HepG2 (cell line): ENCODE data around the gene ATP9A. TPM values are rescaled to one million over a fixed set of nuclear protein-coding genes. Genes with fewer than 3 reads are reported as not detected.
A peak's percentile ranks its signal among the peaks of the same experiment; 100 is the strongest.

ENCODE experiments used
- ARNT2 ChIP-seq: sonication (generic); formaldehyde crosslinking; IDR thresholded peaks from 2 replicates; pipeline ENCODE4 v1.8.0; 2022; ENCODE audit warnings: mild to moderate bottlenecking, low read depth, missing genetic modification reagents, moderate library complexity
- CEBPG ChIP-seq: IDR thresholded peaks from 2 replicates; pipeline ENCODE4 v1.6.1; 2016
- ELF1 ChIP-seq: sonication (generic); formaldehyde crosslinking; IDR thresholded peaks from 2 replicates; pipeline ENCODE4 v1.4.0; 2020; ENCODE audit warnings: missing genetic modification reagents
- GLI4 ChIP-seq: sonication (generic); formaldehyde crosslinking; IDR thresholded peaks from 2 replicates; pipeline ENCODE4 v1.5.1; 2020; ENCODE audit warnings: missing genetic modification reagents, mild to moderate bottlenecking, moderate library complexity, borderline replicate concordance
- HNRNPK ChIP-seq: fragments of 200-400 bp; formaldehyde crosslinking; IDR thresholded peaks from 2 replicates; pipeline ENCODE4 v1.6.1; 2018; ENCODE audit warnings: low read length, low read depth, moderate library complexity, mild to moderate bottlenecking; ENCODE audit not compliant: poor library complexity, severe bottlenecking
- IRX3 ChIP-seq: sonication (generic); formaldehyde crosslinking; IDR thresholded peaks from 2 replicates; pipeline ENCODE4 v1.8.1; 2023; ENCODE audit warnings: mild to moderate bottlenecking, low read depth, missing genetic modification reagents, borderline replicate concordance
- KDM6A ChIP-seq: IDR thresholded peaks from 2 replicates; pipeline ENCODE4 v1.6.1; 2016; ENCODE audit warnings: low read depth
- KLF16 ChIP-seq, 2 experiments: sonication (generic) in 1 of 2; formaldehyde crosslinking in 1 of 2; IDR thresholded peaks; 2 replicates each; pipeline versions ENCODE4 v1.6.1 to v1.8.0; 2016 to 2023; ENCODE audit warnings: missing genetic modification reagents in 2 of 2, missing compliant biosample characterization in 1 of 2
- KMT2A ChIP-seq: sonication (generic); formaldehyde crosslinking; IDR thresholded peaks from 2 replicates; pipeline ENCODE4 v1.4.0; 2020; ENCODE audit warnings: missing genetic modification reagents
- MNT ChIP-seq: fragments of 450-650 bp; IDR thresholded peaks from 2 replicates; pipeline ENCODE4 v1.6.1; 2016
- NRL ChIP-seq: sonication (generic); formaldehyde crosslinking; IDR thresholded peaks from 2 replicates; pipeline ENCODE4 v1.5.0; 2020; ENCODE audit warnings: missing genetic modification reagents, mild to moderate bottlenecking, moderate library complexity, borderline replicate concordance
- PRDM10 ChIP-seq: sonication (generic); formaldehyde crosslinking; IDR thresholded peaks from 2 replicates; pipeline ENCODE4 v1.4.0; 2020; ENCODE audit warnings: low read depth, missing genetic modification reagents
- SMC3 ChIP-seq: IDR thresholded peaks from 2 replicates; pipeline ENCODE4 v1.6.1; 2011; ENCODE audit warnings: low read length, improper control_type of control experiment
- TBP ChIP-seq: sonication (generic); formaldehyde crosslinking; IDR thresholded peaks from 2 replicates; pipeline ENCODE4 v1.5.0; 2020; ENCODE audit warnings: missing genetic modification reagents
- TFDP2 ChIP-seq: sonication (generic); formaldehyde crosslinking; IDR thresholded peaks from 2 replicates; pipeline ENCODE4 v1.4.0; 2020; ENCODE audit warnings: missing genetic modification reagents
- ZBTB8A ChIP-seq: sonication (generic); formaldehyde crosslinking; IDR thresholded peaks from 2 replicates; pipeline ENCODE4 v1.4.0; 2020; ENCODE audit warnings: mild to moderate bottlenecking, low read depth, missing genetic modification reagents, borderline replicate concordance
- ZFP82 ChIP-seq: sonication (generic); formaldehyde crosslinking; IDR thresholded peaks from 2 replicates; pipeline ENCODE4 v1.5.1; 2020; ENCODE audit warnings: mild to moderate bottlenecking, missing genetic modification reagents, borderline replicate concordance
- ZNF12 ChIP-seq: sonication (generic); formaldehyde crosslinking; IDR thresholded peaks from 2 replicates; pipeline ENCODE4 v1.5.0; 2020; ENCODE audit warnings: missing genetic modification reagents
- ZNF296 ChIP-seq: sonication (generic); formaldehyde crosslinking; conservative IDR thresholded peaks from 2 replicates; pipeline ENCODE4 v1.5.0; 2020; ENCODE audit warnings: mild to moderate bottlenecking, missing genetic modification reagents
- ZNF691 ChIP-seq: sonication (generic); formaldehyde crosslinking; IDR thresholded peaks from 2 replicates; pipeline ENCODE4 v1.4.0; 2020; ENCODE audit warnings: missing genetic modification reagents, low read depth, mild to moderate bottlenecking, borderline replicate concordance
- ZNF773 ChIP-seq: sonication (generic); formaldehyde crosslinking; IDR thresholded peaks from 2 replicates; pipeline ENCODE4 v1.4.0; 2020; ENCODE audit warnings: missing genetic modification reagents, borderline replicate concordance
- polyA plus RNA-seq, 8 experiments: library from polyadenylated mRNA; depleted of rRNA in 3 of 8; stranded (reverse) in 7 of 8; unstranded in 1 of 8; fragments of >200 nt; fragmentation: Illumina TruSeq in 4 of 8; extraction: Trizol in 4 of 8; gene quantifications; 2 replicates each; pipeline versions ENCODE4 v1.2.1 to v1.2.3, GENCODE V29; 2011 to 2016; ENCODE audit warnings: low read depth in 4 of 8, missing spikeins in 1 of 8, mixed read lengths in 1 of 8; ENCODE audit not compliant: insufficient read depth in 1 of 8
- total RNA-seq, 5 experiments: library from RNA; depleted of rRNA; stranded (reverse); fragments of >200 nt; fragmentation: Illumina TruSeq; extraction: Trizol; gene quantifications; 2 replicates each; pipeline ENCODE4 v1.2.3, GENCODE V29; 2016; ENCODE audit warnings: low read depth in 1 of 5

The ATP9A gene
- total and polyA plus RNA-seq, 2 of the 13 experiments (the other 11 are each of a cell fraction or from before 2014, with no cell fraction given) = 11.8 to 18.5 TPM

- TF ChIP-seq TFDP2 (CRISPR knock-in tag) = peak; percentile 44; the same call in 1 of the 2 replicates
- peak; percentile 78; the same call in 1 of the 2 replicates for TF ChIP-seq ZNF691
- peak; percentile 91 for TF ChIP-seq NRL (CRISPR knock-in tag)
- TF ChIP-seq ZNF296 (CRISPR knock-in tag) = no peak
- TF ChIP-seq GLI4 (CRISPR knock-in tag) = no peak
- TF ChIP-seq CEBPG (CRISPR knock-in tag) = peak; percentile 30; the same call in 1 of the 2 replicates
- peak; percentile 25 for TF ChIP-seq HNRNPK
- TF ChIP-seq ARNT2 (CRISPR knock-in tag) = peak; percentile 86
- 0 out of 2 replicates have a peak, but pooled peaks have one; percentile 40 for TF ChIP-seq PRDM10 (CRISPR knock-in tag)
- TF ChIP-seq ZFP82 (CRISPR knock-in tag) = peak; percentile 66; the same call in 1 of the 2 replicates
- no peak for TF ChIP-seq ZNF12
- TF ChIP-seq SMC3 = peak; percentile 55; the same call in 1 of the 2 replicates
- TF ChIP-seq ZBTB8A (CRISPR knock-in tag) = no peak
- TF ChIP-seq KMT2A (CRISPR knock-in tag) = 0 out of 2 replicates have a peak, but pooled peaks have one; percentile 39
- no peak for TF ChIP-seq ZNF773 (CRISPR knock-in tag)
- no peak for TF ChIP-seq MNT
- peak in 1 of 2 experiments; percentile 80; a peak in 1 of 4 replicates for TF ChIP-seq KLF16 (CRISPR knock-in tag; IDR thresholded peaks at IDR 0.05)
- TF ChIP-seq TBP (CRISPR knock-in tag) = no peak
- 0 out of 2 replicates have a peak, but pooled peaks have one; percentile 21 for TF ChIP-seq ELF1 (CRISPR knock-in tag)
- no peak for TF ChIP-seq KDM6A (CRISPR knock-in tag)
- peak; percentile 42; the same call in 1 of the 2 replicates for TF ChIP-seq IRX3
Observed at GRCh38 chr20:51800060-51800871, 32.1 kb upstream of the ATP9A start (continued).
